Aorta (tissue), 5 donors: ENCODE results near the gene DYNC2I2. TPM values are rescaled to one million over a fixed set of nuclear protein-coding genes. Genes with fewer than 3 reads are reported as not detected.
"Not testable (repeated sequence)": the region's sequence is repeated elsewhere in the genome, so short reads cannot be mapped to it uniquely, and the experiment has no call there.

Experiments used
- ATAC-seq: fragments of 200-7000 bp; cut with Tn5 transposase; one replicate; pipeline ENCODE4 v1.9.1; 2022; ENCODE audit warnings: moderate library complexity; ENCODE audit not compliant: low FRiP score
- DNase-seq, 2 donors: peaks; one replicate each; pipeline ENCODE4 v3.0.0-alpha.2; 2020
- H3K27ac ChIP-seq, 2 donors: one replicate each; pipeline ENCODE4 v1.5.1; 2013; ENCODE audit warnings: low read length in 2 of 2, mild to moderate bottlenecking in 2 of 2, moderate library complexity in 2 of 2, control low read depth in 1 of 2, inconsistent platforms in 1 of 2, low read depth in 1 of 2
- H3K27me3 ChIP-seq, 2 donors: one replicate each; pipeline ENCODE4 v1.6.1; 2013; ENCODE audit warnings: control low read depth in 1 of 2, low read length in 1 of 2, mild to moderate bottlenecking in 1 of 2, moderate library complexity in 1 of 2; ENCODE audit not compliant: insufficient read depth in 2 of 2, control insufficient read depth in 1 of 2
- H3K36me3 ChIP-seq, 2 donors: one replicate each; pipeline ENCODE4 v1.6.1; 2013; ENCODE audit warnings: control low read depth in 1 of 2, low read length in 1 of 2, mild to moderate bottlenecking in 1 of 2; ENCODE audit not compliant: insufficient read depth in 2 of 2, control insufficient read depth in 1 of 2
- H3K4me1 ChIP-seq, 2 donors: one replicate each; pipeline ENCODE4 v1.6.1; 2013; ENCODE audit warnings: low read length in 2 of 2, control low read depth in 1 of 2, mild to moderate bottlenecking in 1 of 2, moderate library complexity in 1 of 2; ENCODE audit not compliant: insufficient read depth in 2 of 2, control insufficient read depth in 1 of 2
- H3K4me3 ChIP-seq, 2 donors: one replicate each; pipeline ENCODE4 v1.5.1; 2013; ENCODE audit warnings: low read length in 2 of 2, control low read depth in 1 of 2, mild to moderate bottlenecking in 1 of 2
- H3K9me3 ChIP-seq: one replicate; pipeline ENCODE4 v1.6.1; 2013; ENCODE audit warnings: mild to moderate bottlenecking, low read length; ENCODE audit not compliant: control insufficient read depth
- WGBS, 2 donors: extraction: QIAGEN DNeasy Blood & Tissue Kit; methylation state at CpG; one replicate each; pipeline ENCODE4 v1.1.7; 2013; 5-methylcytosine and 5-hydroxymethylcytosine counted together
- intact Hi-C, 2 donors: fragments of 100-400 bp; cut with DNase I; formaldehyde crosslinking; loops; one replicate each; pipeline versions ENCODE4 v1.14.2 to v1.15.0; 2022
- polyA plus RNA-seq, 2 donors: library from polyadenylated mRNA; stranded (reverse); fragments of 200-250 nt; gene quantifications; one replicate each; pipeline ENCODE4 v1.2.3, GENCODE V29; 2013
- total RNA-seq, 2 donors: library from RNA; stranded (reverse); fragmentation: NEBNext Ultra II Directional; extraction: Animal tissue kit (Norgen Biotek cat#: 25700); gene quantifications; one replicate each; pipeline ENCODE4 v1.2.1, GENCODE V29; 2021
- donor health status: healthy with polysubstance abuse.
- donor health status: Bipolar disorder and iron deficiency.
- donor health status: DM: no; HTN: no; CAD: no.
- donor health status: DM: no; HTN: no; CAD: no.
- donor health status: DM: yes; HTN: yes; CAD: no.

The DYNC2I2 gene
- total and polyA plus RNA-seq, 4 donors = 9.0 to 55.3 (median 17.7) TPM

DNA sequence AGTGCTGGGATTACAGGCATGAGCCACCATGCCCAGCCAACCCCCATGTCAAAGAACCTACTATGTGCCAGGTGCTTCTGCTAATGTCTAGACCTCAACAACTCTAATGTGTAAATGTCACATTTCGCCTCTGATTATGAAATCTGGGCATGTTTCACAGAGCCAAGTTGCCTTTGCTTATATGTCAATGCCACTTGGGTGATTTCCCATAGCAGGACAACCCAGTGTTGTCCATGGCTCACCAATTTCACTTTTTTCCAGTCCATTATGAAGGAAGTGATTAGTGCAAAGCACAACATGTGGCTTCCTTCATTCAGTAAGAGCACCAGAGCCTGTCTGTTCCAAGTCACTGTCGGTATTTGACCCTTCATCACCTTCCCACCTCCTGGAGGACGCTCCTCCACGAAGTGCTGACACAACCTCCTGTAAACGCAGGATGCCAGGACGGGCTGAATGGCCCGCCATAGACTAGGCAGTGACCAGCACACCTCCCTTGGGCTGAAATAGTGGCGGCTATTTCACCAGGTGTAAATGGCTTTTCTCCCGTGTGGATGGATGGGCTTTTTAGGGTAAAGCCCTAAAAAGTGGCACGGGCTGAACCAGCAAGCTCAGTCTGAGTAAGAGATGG is 44.7 kb upstream of the DYNC2I2 start:
- intact Hi-C loops = no loop called here
- Histone ChIP-seq H3K36me3 (no peaks in the 10 kb centered on the region), H3K27me3 (no peaks in the 10 kb centered on the region), H3K4me3 (no peak overlapping the region), H3K4me1 (no peaks in the 10 kb centered on the region), H3K27ac (no peak overlapping the region), H3K9me3 (no peaks in the 10 kb centered on the region)
- 81 to 84% methylated on average over 10 of the region's 10 CpGs for WGBS, 2 donors
- ATAC-seq = no peak
- peak in 1 of 2 donors; percentile 59 for DNase-seq

DNA sequence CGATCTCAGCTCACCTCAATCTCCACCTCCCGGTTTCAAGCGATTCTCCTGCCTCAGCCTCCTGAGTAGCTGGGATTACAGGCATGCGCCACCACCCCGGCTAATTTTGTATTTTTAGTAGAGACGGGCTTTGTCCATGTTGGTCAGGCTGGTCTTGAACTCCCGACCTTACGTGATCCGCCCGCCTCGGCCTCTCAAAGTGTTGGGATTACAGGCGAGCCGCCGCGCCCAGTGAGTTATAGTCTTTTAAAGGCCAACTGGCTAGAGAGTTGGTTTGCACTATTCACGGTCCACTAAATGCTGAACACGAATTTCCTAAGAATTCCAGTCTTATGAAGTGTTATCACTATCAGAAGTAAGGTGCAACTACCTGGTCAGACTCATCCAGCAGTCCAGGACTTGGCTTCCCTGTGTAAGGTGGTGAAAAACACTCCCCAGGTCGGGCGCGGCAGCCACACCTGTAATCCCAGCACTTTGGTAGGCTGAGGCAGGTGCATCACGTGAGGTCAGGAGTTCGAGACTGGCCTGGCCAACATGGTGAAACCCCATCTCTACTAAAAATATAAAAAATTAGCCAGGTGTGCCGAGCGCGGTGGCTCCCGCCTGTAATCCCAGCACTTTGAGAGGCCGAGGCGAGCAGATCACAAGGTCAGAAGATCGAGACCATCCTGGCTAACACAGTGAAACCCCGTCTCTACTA is 42.6 kb upstream of the DYNC2I2 start:
- H3K27me3 ChIP-seq, H3K4me1 ChIP-seq, H3K27ac ChIP-seq, intact Hi-C loops, H3K4me3 ChIP-seq, ATAC-seq, H3K36me3 ChIP-seq, H3K9me3 ChIP-seq: not testable (repeated sequence)
- WGBS, 2 donors = 95 to 97% methylated on average over 29 to 30 of the region's 30 CpGs
- DNase-seq = peak; percentile 25 to 64

DNA sequence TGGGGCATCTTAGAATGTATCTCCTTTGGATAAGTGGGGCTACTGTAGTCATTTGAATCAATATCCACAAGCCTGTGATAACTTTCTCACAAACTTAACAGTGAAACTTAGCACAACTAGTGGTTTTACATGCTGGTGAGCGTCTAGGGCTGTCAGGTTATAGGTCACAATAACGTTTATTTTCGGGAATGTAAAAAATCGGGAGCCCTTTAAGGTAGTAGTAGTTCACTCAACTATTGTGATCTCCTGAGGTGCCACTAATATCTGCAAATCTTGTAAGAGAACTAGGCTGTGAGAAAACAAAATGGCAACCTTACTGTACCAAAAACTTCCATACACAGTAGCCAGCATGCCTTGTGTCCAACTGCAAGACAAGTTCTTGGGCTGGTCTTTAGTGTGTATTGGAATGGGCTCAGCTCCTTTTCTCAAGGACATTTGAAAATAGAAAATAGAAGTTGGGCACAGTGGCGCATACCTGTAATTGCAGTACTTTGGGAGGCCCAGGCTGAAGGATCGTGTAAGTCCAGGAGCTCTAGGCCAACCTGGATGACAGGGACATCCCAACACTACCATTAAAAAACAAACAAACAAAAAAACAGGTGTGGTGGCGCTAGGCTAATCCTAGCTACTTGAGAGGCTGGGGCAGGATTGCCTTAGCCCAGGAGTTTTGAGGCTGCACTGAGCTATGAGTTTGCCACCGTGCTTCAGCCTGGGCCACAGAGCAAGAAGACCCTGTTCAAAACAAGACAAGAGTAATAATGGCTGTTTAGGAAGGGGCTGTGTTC is 40.5 kb upstream of the DYNC2I2 start:
- H3K9me3 ChIP-seq = no peaks in the 10 kb centered on the region
- H3K27me3 ChIP-seq = no peaks in the 10 kb centered on the region
- no peak overlapping the region for H3K4me3 ChIP-seq
- WGBS, 2 donors = 67 to 75% methylated on average over 8 of the region's 8 CpGs
- no peaks in the 10 kb centered on the region for H3K36me3 ChIP-seq
- no peak overlapping the region for H3K27ac ChIP-seq
- no peak for ATAC-seq
- DNase-seq = peak in 1 of 2 donors; percentile 25
- H3K4me1 ChIP-seq = no peaks in the 10 kb centered on the region
- intact Hi-C loops = no loop called here

DNA sequence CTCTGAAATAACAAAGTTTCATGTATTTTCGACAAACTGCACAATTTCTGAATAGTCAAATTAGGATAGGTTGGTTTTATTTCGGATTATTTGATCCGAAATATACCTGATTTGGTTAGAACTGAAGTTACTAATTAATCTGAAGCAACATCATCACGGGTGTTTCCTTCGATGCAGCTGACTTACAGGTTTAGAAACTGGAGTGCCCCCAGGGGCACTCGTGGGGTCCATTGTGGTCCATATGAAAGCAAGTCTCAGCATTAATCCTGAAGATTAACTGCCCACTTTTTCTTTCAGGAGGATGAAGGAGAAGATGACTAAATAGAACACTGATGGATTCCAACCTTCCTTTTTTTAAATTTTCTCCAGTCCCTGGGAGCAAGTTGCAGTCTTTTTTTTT is 37.7 kb upstream of the DYNC2I2 start:
- intact Hi-C loops = no loop called here
- Histone ChIP-seq H3K36me3 (no peaks in the 10 kb centered on the region), H3K9me3 (no peaks in the 10 kb centered on the region), H3K4me3 (no peak overlapping the region), H3K27ac (no peak overlapping the region), H3K27me3 (no peaks in the 10 kb centered on the region), H3K4me1 (no peaks in the 10 kb centered on the region)
- ATAC-seq = no peak
- DNase-seq = no peak
- WGBS, 2 donors = 81% methylated on average over 6 of the region's 6 CpGs

DNA sequence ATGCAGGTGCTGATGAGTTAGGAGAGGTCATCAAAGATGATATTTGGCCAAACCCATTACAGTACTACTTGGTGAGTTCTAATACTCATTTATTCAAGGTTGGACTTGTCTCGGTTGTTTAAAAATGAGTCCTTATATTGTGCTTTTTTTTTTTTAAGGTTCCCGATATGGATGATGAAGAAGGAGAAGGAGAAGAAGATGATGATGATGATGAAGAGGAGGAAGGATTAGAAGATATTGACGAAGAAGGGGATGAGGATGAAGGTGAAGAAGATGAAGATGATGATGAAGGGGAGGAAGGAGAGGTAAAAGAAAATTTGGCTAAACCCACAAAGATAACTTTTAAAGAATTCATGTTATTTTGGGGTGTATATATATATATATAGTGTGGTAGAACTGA is 37.1 kb upstream of the DYNC2I2 start:
- H3K36me3 ChIP-seq, H3K9me3 ChIP-seq, DNase-seq, H3K4me1 ChIP-seq, H3K27ac ChIP-seq, H3K4me3 ChIP-seq, ATAC-seq, H3K27me3 ChIP-seq, intact Hi-C loops: not testable (repeated sequence)
- 78 to 82% methylated on average over 3 of the region's 3 CpGs for WGBS, 2 donors

DNA sequence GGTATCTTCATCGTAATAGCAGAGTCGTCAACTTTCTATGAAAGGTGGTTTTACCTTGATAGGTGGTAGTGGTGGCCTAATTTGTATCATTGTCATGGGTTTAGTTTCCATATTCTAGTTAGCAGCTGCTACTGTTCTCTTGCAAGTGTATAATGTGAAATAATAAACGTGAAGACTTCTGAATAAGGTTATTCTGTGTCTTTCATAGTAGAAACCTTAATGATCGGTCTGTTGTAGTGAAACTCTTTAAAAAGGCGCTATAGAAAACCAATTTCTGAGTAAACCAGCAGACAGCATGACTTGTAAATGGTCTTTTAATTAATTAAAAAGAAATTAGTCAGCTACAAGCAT is 34.0 kb upstream of the DYNC2I2 start:
- Histone ChIP-seq H3K27ac (no peak overlapping the region), H3K9me3 (no peaks in the 10 kb centered on the region), H3K4me3 (peak overlapping the region; percentile 89 to 98), H3K4me1 (no peaks in the 10 kb centered on the region), H3K36me3 (no peaks in the 10 kb centered on the region), H3K27me3 (no peaks in the 10 kb centered on the region)
- ATAC-seq = no peak
- no peak for DNase-seq
- 19 to 24% methylated on average over 5 of the region's 5 CpGs for WGBS, 2 donors
- intact Hi-C loops = no loop called here

DNA sequence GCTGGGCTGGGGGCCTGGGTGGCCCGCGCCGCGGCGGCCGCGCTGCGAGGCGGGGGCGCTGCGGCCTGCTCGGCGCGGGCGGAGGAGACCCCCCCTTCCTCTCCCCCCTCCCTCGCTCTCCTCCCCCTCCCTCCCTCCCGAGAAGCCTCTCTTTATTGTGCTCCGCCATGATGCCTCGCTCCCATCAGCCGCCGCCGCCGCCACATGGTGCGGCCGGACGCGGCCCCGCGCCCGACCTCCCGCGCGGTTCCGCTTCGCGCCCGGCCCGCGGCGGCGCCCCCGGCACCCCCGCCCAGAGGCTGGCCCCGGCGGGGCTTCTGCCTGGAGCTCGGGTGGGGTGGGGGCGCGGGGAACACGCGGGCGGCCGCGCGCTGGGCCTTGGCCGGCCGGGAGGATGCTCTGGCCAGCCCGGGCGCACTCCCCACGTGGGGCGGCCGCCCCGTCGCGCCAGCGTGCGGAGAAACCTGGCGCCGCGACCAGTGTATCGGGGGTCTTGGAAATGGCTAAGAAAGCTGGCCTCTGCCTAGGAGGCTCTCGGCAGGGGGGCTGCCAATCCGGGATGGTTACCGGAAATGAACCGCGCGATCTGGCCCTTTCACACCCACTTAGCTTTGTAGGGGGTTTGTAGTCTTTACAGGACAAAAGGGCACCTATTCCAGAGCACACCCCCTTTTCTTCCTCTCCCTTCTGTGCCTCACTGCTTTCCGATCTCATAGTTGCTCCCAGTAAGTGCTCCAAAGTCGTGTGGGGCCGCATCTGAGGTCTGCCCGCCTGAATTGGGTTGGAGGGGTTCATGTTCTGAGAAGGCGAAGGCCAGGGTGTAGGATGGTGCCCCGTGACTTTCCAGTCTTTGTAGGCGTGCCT is 33.4 kb upstream of the DYNC2I2 start:
- no peaks in the 10 kb centered on the region for H3K27me3 ChIP-seq
- intact Hi-C loops = loop anchor here (2.0 to 5.0 kb wide), 2 partner anchors 33 to 53 kb away; partner anchors contain the start of gene DYNC2I2 (in 1 of the 2)
- DNase-seq (peak; percentile 51 to 82), ATAC-seq (no peak)
- WGBS, 2 donors = 1 to 2% methylated on average over 53 to 83 of the region's 83 CpGs
- peak overlapping the region in 1 of 2 donors; percentile 67 for H3K27ac ChIP-seq
- H3K4me1 ChIP-seq = no peaks in the 10 kb centered on the region
- H3K9me3 ChIP-seq = no peaks in the 10 kb centered on the region
- H3K36me3 ChIP-seq = no peaks in the 10 kb centered on the region
- H3K4me3 ChIP-seq = peak overlapping the region; percentile 89 to 98

DNA sequence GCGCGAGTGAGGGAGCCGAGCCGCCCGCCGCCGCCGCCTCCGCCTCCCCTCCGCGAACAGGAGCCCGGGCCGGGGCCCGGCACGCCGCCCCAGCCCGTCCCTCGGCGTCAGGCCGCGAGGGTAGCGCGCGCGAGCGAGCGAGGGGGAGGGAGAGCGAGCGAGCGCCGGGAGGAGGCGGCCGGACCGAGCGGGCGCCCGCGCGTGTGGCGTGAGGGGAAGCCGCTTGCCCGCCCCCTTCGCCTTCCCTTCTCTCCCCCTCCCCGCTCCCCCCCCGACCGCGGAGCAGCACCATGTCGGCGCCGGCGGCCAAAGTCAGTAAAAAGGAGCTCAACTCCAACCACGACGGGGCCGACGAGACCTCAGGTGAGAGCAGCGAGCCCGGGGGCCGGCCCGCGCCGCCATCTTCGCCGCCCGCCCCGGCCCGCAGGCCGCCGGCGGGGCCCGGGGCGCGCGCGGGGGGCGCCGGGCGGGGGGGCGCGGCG is 32.7 kb upstream of the DYNC2I2 start:
- no peaks in the 10 kb centered on the region for H3K4me1 ChIP-seq
- ATAC-seq (peak; percentile 5), DNase-seq (peak; percentile 76 to 88)
- peak overlapping the region; percentile 89 to 98 for H3K4me3 ChIP-seq
- H3K9me3 ChIP-seq = no peaks in the 10 kb centered on the region
- peak overlapping the region; percentile 67 to 77 for H3K27ac ChIP-seq
- WGBS, 2 donors = 0 to 1% methylated on average over 1 to 79 of the region's 80 CpGs
- intact Hi-C loops = loop anchor here (2.0 to 5.0 kb wide), 2 partner anchors 33 to 52 kb away; partner anchors contain the start of gene DYNC2I2 (in 1 of the 2)
- H3K36me3 ChIP-seq = no peaks in the 10 kb centered on the region
- no peaks in the 10 kb centered on the region for H3K27me3 ChIP-seq
